H1 (cell line): ENCODE measurements around the gene NR3C2.

Experiments
- BRCA1 ChIP-seq: IDR thresholded peaks from 2 replicates; pipeline ENCODE4 v1.6.1; 2012; ENCODE audit warnings: low read depth, low read length, improper control_type of control experiment
- CREB1 ChIP-seq: IDR thresholded peaks from 2 replicates; pipeline ENCODE4 v1.6.1; 2012; ENCODE audit warnings: inconsistent platforms
- JUND ChIP-seq: IDR thresholded peaks from 2 replicates; pipeline ENCODE4 v1.6.1; 2011; ENCODE audit warnings: mild to moderate bottlenecking, improper control_type of control experiment, low read length
- POLR2AphosphoS5 ChIP-seq: IDR thresholded peaks from 2 replicates; pipeline ENCODE4 v1.6.1; 2011; ENCODE audit warnings: low read depth, low read length
- SIN3A ChIP-seq, 2 experiments: IDR thresholded peaks in 1 of 2; conservative IDR thresholded peaks in 1 of 2; 2 replicates each; pipeline ENCODE4 v1.6.1; 2011 to 2012; ENCODE audit warnings: low read length in 2 of 2, improper control_type of control experiment in 1 of 2, low read depth in 1 of 2, mild to moderate bottlenecking in 1 of 2
- TF ChIP-seq, protein P1 (sequence below), 3 experiments: IDR thresholded peaks; 1 replicate in 2 of 3; 2 replicates in 1 of 3; pipeline versions ENCODE4 v1.5.1 to v1.6.1; 2011; ENCODE audit warnings: low read length in 3 of 3, mild to moderate bottlenecking in 3 of 3, inconsistent platforms in 2 of 3, low read depth in 1 of 3, moderate library complexity in 1 of 3; ENCODE audit not compliant: insufficient read depth in 1 of 3; ENCODE audit errors: control extremely low read depth in 1 of 3
- TF ChIP-seq, protein P2 (sequence below): IDR thresholded peaks from 2 replicates; pipeline ENCODE4 v1.6.1; 2011; ENCODE audit warnings: low read depth, mild to moderate bottlenecking, low read length; ENCODE audit not compliant: insufficient read depth

DNA sequence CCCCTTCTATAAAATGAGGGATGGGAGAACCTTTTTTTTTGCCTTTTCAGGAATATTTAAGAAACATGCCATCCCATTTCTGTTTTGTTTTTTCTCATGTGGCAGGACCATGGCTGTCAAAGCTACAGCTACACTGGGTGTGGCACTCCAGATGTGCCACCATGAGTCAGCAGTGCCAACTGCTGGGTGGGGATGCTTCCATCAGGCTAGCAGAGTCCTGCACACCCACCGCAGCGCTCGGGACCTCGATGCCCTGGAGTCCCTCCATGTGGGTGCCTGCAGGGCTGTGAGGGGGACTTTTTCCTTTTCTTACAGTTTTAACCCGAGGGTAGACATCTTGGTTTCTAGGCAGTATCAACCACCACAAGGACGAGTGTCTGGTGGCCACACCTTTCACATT is 352.6 kb downstream of the NR3C2 start:
- TF ChIP-seq SIN3A (conservative IDR thresholded peaks at IDR 0.05 in 1 of 2, IDR thresholded peaks at IDR 0.05 in 1 of 2; ENCODE audit: low read depth in 1 of 2, low read length in 2 of 2) (no peak), BRCA1 (no peak), POLR2AphosphoS5 (no peak), CREB1 (no peak), JUND (no peak)
- TF ChIP-seq, protein P1, sequence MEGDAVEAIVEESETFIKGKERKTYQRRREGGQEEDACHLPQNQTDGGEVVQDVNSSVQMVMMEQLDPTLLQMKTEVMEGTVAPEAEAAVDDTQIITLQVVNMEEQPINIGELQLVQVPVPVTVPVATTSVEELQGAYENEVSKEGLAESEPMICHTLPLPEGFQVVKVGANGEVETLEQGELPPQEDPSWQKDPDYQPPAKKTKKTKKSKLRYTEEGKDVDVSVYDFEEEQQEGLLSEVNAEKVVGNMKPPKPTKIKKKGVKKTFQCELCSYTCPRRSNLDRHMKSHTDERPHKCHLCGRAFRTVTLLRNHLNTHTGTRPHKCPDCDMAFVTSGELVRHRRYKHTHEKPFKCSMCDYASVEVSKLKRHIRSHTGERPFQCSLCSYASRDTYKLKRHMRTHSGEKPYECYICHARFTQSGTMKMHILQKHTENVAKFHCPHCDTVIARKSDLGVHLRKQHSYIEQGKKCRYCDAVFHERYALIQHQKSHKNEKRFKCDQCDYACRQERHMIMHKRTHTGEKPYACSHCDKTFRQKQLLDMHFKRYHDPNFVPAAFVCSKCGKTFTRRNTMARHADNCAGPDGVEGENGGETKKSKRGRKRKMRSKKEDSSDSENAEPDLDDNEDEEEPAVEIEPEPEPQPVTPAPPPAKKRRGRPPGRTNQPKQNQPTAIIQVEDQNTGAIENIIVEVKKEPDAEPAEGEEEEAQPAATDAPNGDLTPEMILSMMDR (IDR thresholded peaks at IDR 0.05; ENCODE audit: control extremely low read depth in 1 of 3, insufficient read depth in 1 of 3, low read depth in 1 of 3, low read length in 3 of 3), result no peak
- TF ChIP-seq, protein P2, sequence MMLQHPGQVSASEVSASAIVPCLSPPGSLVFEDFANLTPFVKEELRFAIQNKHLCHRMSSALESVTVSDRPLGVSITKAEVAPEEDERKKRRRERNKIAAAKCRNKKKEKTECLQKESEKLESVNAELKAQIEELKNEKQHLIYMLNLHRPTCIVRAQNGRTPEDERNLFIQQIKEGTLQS, result no peak
